DND-41 (cell line): Measurements from ENCODE around the gene CD83.

Source experiments
- EZH2 ChIP-seq: IDR thresholded peaks from 3 replicates; pipeline ENCODE4 v1.6.1; 2012; ENCODE audit warnings: borderline replicate concordance, low read depth, mild to moderate bottlenecking, moderate library complexity, low read length, inconsistent platforms; ENCODE audit not compliant: severe bottlenecking
- TF ChIP-seq, protein P1 (sequence below): IDR thresholded peaks from 2 replicates; pipeline ENCODE4 v1.5.1; 2012; ENCODE audit warnings: borderline replicate concordance, low read length, moderate library complexity, mild to moderate bottlenecking; ENCODE audit not compliant: poor library complexity, severe bottlenecking; ENCODE audit errors: extremely low read depth

DNA sequence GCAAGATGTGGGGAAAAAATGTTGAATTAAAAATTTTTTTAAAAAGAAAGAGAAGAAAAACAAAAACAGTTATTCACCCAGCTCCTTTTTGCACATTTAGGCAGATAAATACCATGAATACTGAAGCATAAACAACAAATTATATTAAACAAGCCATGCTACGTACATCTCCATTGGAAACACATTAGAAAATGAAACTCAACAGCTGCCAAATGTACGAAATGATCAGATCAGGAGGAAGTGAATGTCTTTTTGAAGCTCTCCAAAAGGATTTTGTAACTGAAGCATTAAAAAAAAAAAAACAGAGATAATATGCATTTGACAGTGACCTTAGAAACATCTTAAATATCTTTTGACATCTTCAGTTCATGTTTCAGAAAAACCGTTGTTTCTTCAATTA lies 56.7 kb downstream of the CD83 start:
- no peak for TF ChIP-seq EZH2
- TF ChIP-seq, protein P1, sequence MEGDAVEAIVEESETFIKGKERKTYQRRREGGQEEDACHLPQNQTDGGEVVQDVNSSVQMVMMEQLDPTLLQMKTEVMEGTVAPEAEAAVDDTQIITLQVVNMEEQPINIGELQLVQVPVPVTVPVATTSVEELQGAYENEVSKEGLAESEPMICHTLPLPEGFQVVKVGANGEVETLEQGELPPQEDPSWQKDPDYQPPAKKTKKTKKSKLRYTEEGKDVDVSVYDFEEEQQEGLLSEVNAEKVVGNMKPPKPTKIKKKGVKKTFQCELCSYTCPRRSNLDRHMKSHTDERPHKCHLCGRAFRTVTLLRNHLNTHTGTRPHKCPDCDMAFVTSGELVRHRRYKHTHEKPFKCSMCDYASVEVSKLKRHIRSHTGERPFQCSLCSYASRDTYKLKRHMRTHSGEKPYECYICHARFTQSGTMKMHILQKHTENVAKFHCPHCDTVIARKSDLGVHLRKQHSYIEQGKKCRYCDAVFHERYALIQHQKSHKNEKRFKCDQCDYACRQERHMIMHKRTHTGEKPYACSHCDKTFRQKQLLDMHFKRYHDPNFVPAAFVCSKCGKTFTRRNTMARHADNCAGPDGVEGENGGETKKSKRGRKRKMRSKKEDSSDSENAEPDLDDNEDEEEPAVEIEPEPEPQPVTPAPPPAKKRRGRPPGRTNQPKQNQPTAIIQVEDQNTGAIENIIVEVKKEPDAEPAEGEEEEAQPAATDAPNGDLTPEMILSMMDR: no peak
